Esophagus muscularis mucosa (tissue), 4 donors: ENCODE measurements around the gene C2CD4D. TPM values are rescaled to one million over a fixed set of nuclear protein-coding genes. Genes with fewer than 3 reads are reported as not detected.

Source experiments
- DNase-seq: peaks from one replicate; pipeline ENCODE4 v3.0.0-alpha.2; 2017; ENCODE audit errors: extremely low spot score
- H3K27ac ChIP-seq, 4 donors: fragments of 200-600 bp; sonication (generic); replicated peaks in 1 of 4; 1 replicate in 3 of 4; 2 replicates in 1 of 4; pipeline ENCODE4 v1.5.1; 2016 to 2019; ENCODE audit warnings: mild to moderate bottlenecking in 1 of 4
- H3K27me3 ChIP-seq, 4 donors: fragments of 200-600 bp; sonication (generic); one replicate each; pipeline versions ENCODE4 v1.5.1 to v1.6.0; 2016 to 2019
- H3K36me3 ChIP-seq, 4 donors: fragments of 200-600 bp; sonication (generic); one replicate each; pipeline ENCODE4 v1.5.1; 2016 to 2019
- H3K4me1 ChIP-seq, 4 donors: fragments of 200-600 bp; sonication (generic); one replicate each; pipeline ENCODE4 v1.5.1; 2016 to 2019
- H3K4me3 ChIP-seq, 4 donors: fragments of 200-600 bp; sonication (generic); 1 replicate in 2 of 4; 2 replicates in 2 of 4; pipeline ENCODE4 v1.5.1; 2016 to 2019; ENCODE audit warnings: mild to moderate bottlenecking in 4 of 4, moderate library complexity in 1 of 4
- H3K9me3 ChIP-seq, 4 donors: fragments of 200-600 bp; sonication (generic); 1 replicate in 3 of 4; 2 replicates in 1 of 4; pipeline ENCODE4 v1.5.1; 2016 to 2019
- CTCF ChIP-seq, 3 experiments: fragments of 200-600 bp in 2 of 3; fragments of 450-650 bp in 1 of 3; sonication (generic) in 2 of 3; IDR thresholded peaks; one replicate each; pipeline ENCODE4 v1.5.1; 2017 to 2019; ENCODE audit warnings: antibody characterized with exemption in 3 of 3, mild to moderate bottlenecking in 2 of 3, moderate library complexity in 1 of 3
- EP300 ChIP-seq: sonication (generic); formaldehyde crosslinking; IDR thresholded peaks from one replicate; pipeline ENCODE4 v1.6.1; 2017; ENCODE audit warnings: antibody characterized with exemption
- POLR2A ChIP-seq: fragments of 450-650 bp; IDR thresholded peaks from one replicate; pipeline ENCODE4 v1.6.1; 2017; ENCODE audit warnings: antibody characterized with exemption, moderate library complexity, mild to moderate bottlenecking, low read depth
- POLR2AphosphoS5 ChIP-seq, 2 donors: sonication (generic); formaldehyde crosslinking; IDR thresholded peaks; one replicate each; pipeline ENCODE4 v1.6.1; 2017; ENCODE audit warnings: antibody characterized with exemption in 2 of 2
- WGBS: methylation state at CpG from one replicate; pipeline ENCODE4 v1.1.5; 2018; 5-methylcytosine and 5-hydroxymethylcytosine counted together
- intact Hi-C: fragments of 100-400 bp; cut with DNase I; formaldehyde crosslinking; loops from one replicate; pipeline ENCODE4 v1.15.1; 2023
- total RNA-seq, 4 donors: library from RNA; depleted of rRNA; stranded (reverse); fragments of >200 nt; gene quantifications; one replicate each; pipeline versions ENCODE4 v1.1.0 to v1.2.1, GENCODE V29; 2016

Gene C2CD4D
- total RNA-seq, 4 donors from 2014 or later, result not detected

GRCh38 chr1:151809290-151809984 is 30.2 kb downstream of the C2CD4D start:
- Histone ChIP-seq H3K9me3 (no peaks in the 10 kb centered on the region), H3K27me3 (peaks cover 0 to 27% (median 0%) of the 10 kb centered on the region in 4 donors), H3K36me3 (peaks cover 0 to 3% (median 0%) of the 10 kb centered on the region in 4 donors), H3K4me3 (no peak overlapping the region), H3K4me1 (no peaks in the 10 kb centered on the region), H3K27ac (no peak overlapping the region)
- DNase-seq, result no peak
- WGBS, result 74% methylated on average over 8 of the region's 8 CpGs
- TF ChIP-seq POLR2AphosphoS5 (IDR thresholded peaks at IDR 0.05), result no peak
- TF ChIP-seq POLR2A, result no peak
- no peak for TF ChIP-seq EP300
- no peak for TF ChIP-seq CTCF (IDR thresholded peaks at IDR 0.05)
- intact Hi-C loops, result no loop called here

- DNase-seq, result no peak
- TF ChIP-seq CTCF (IDR thresholded peaks at IDR 0.05), result no peak
- TF ChIP-seq POLR2AphosphoS5 (IDR thresholded peaks at IDR 0.05), result no peak
- TF ChIP-seq EP300, result no peak
- no peak for TF ChIP-seq POLR2A
- no peaks in the 10 kb centered on the region for H3K4me1 ChIP-seq
- peaks cover 0 to 32% (median 0%) of the 10 kb centered on the region in 4 donors for H3K27me3 ChIP-seq
- WGBS, result 62% methylated on average over 1 of the region's 1 CpG
- no peaks in the 10 kb centered on the region for H3K36me3 ChIP-seq
- H3K9me3 ChIP-seq, result no peaks in the 10 kb centered on the region
- no peak overlapping the region for H3K4me3 ChIP-seq
- no peak overlapping the region for H3K27ac ChIP-seq
- intact Hi-C loops, result no loop called here
Observed at GRCh38 chr1:151807766-151808165, 31.9 kb downstream of the C2CD4D start.

GRCh38 chr1:151807131-151807530 is 32.5 kb downstream of the C2CD4D start:
- intact Hi-C loops, result no loop called here
- Histone ChIP-seq H3K9me3 (no peaks in the 10 kb centered on the region), H3K27me3 (peaks cover 0 to 37% (median 0%) of the 10 kb centered on the region in 4 donors), H3K27ac (no peak overlapping the region), H3K36me3 (no peaks in the 10 kb centered on the region), H3K4me1 (no peaks in the 10 kb centered on the region), H3K4me3 (no peak overlapping the region)
- WGBS, result 74% methylated on average over 5 of the region's 5 CpGs
- TF ChIP-seq POLR2AphosphoS5 (IDR thresholded peaks at IDR 0.05), result no peak
- no peak for TF ChIP-seq CTCF (IDR thresholded peaks at IDR 0.05)
- no peak for TF ChIP-seq POLR2A
- no peak for TF ChIP-seq EP300
- no peak for DNase-seq

- no peak for DNase-seq
- no peaks in the 10 kb centered on the region for H3K36me3 ChIP-seq
- H3K27ac ChIP-seq, result no peak overlapping the region
- H3K4me1 ChIP-seq, result no peaks in the 10 kb centered on the region
- TF ChIP-seq POLR2A (no peak), POLR2AphosphoS5 (IDR thresholded peaks at IDR 0.05) (no peak), EP300 (no peak), CTCF (IDR thresholded peaks at IDR 0.05) (no peak)
- H3K9me3 ChIP-seq, result no peaks in the 10 kb centered on the region
- peaks cover 0 to 47% (median 0%) of the 10 kb centered on the region in 4 donors for H3K27me3 ChIP-seq
- 91% methylated on average over 7 of the region's 7 CpGs for WGBS
- no peak overlapping the region for H3K4me3 ChIP-seq
- intact Hi-C loops, result no loop called here
Observed at GRCh38 chr1:151806170-151806569, 33.5 kb downstream of the C2CD4D start.
